Loucy (cell line): ENCODE data around the gene DNLZ.

Experiments used
- EZH2phosphoT487 ChIP-seq: fragments of 200-600 bp; IDR thresholded peaks from 2 replicates; pipeline ENCODE4 v1.6.1; 2018; ENCODE audit warnings: antibody characterized with exemption, mild to moderate bottlenecking, moderate library complexity, borderline replicate concordance
- TF ChIP-seq, protein P1 (sequence below): fragments of 200-600 bp; sonication (generic); conservative IDR thresholded peaks from 2 replicates; pipeline ENCODE4 v1.5.1; 2014; ENCODE audit warnings: mild to moderate bottlenecking, antibody characterized with exemption, low read length

DNA sequence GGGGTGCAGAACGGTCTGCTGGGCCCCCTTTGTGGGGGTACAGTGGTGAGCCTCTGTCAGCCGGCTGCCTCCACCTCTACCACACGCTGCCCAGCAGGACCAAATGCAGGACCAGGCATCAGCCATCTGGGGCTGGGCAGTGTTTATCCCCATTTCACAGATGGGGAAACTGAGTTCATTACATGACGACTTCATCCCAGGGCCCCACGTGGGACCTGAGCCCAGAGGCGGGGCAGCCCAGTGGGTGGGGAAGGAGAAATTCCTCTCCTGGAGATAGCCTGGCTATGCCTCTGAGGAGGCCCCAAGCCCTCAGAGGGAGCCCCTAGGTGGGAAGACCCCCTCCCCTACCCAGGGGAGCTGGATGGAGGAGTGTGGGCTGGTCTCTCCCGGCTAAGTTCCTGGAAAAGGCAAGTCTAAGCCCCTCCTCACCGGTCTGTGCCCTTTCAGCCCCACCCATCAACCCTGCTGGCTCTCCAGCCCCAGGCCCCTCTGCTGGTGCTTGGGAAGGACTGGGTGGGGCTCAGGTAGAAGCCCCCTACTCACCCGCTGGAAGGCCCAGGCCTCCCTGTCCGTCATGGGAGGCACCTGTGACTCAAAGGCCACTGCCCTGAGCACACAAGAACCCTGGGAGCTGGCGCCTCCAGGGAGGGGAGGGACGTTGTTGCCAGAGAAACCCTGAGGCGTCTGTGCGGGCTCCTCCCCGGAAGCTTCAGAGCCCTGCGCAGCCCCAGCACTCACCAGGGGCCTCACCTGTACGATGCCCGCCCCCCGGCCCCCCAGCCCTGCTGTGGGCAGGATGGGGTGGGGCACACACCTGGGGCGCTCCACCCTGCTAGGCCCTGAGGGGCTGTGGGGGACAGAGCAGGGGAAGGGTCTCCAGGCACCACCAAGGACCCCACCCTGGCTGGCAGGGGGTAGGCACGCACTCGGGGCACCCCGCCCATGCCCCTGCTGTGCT is 52.2 kb downstream of the DNLZ start:
- TF ChIP-seq, protein P1, sequence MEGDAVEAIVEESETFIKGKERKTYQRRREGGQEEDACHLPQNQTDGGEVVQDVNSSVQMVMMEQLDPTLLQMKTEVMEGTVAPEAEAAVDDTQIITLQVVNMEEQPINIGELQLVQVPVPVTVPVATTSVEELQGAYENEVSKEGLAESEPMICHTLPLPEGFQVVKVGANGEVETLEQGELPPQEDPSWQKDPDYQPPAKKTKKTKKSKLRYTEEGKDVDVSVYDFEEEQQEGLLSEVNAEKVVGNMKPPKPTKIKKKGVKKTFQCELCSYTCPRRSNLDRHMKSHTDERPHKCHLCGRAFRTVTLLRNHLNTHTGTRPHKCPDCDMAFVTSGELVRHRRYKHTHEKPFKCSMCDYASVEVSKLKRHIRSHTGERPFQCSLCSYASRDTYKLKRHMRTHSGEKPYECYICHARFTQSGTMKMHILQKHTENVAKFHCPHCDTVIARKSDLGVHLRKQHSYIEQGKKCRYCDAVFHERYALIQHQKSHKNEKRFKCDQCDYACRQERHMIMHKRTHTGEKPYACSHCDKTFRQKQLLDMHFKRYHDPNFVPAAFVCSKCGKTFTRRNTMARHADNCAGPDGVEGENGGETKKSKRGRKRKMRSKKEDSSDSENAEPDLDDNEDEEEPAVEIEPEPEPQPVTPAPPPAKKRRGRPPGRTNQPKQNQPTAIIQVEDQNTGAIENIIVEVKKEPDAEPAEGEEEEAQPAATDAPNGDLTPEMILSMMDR, result no peak
- TF ChIP-seq EZH2phosphoT487, result no peak
